SU-DHL-6 (cell line): Measurements from ENCODE around the gene KCNMB2.

Experiments used
- H2AFZ ChIP-seq: fragments of 200-600 bp; sonication (generic); 2 replicates; pipeline ENCODE4 v1.6.1; 2014; ENCODE audit warnings: low read depth, mild to moderate bottlenecking, moderate library complexity, mixed read lengths, antibody characterized with exemption, low read length; ENCODE audit not compliant: severe bottlenecking
- H3F3A ChIP-seq: fragments of 200-600 bp; shearing (Covaris generic); 2 replicates; pipeline ENCODE4 v1.6.0; 2016; ENCODE audit warnings: antibody characterized with exemption, mild to moderate bottlenecking; ENCODE audit not compliant: insufficient read depth
- H3K27ac ChIP-seq: fragments of 200-600 bp; sonication (generic); 2 replicates; pipeline ENCODE4 v1.5.1; 2016; ENCODE audit warnings: low read depth, mild to moderate bottlenecking, low read length, moderate library complexity, mixed read lengths
- H3K27me3 ChIP-seq: fragments of 200-600 bp; sonication (generic), shearing (Covaris generic); 2 replicates; pipeline ENCODE4 v1.6.0; 2014; ENCODE audit warnings: mild to moderate bottlenecking, low read length
- H3K36me3 ChIP-seq: fragments of 200-600 bp; sonication (generic); 2 replicates; pipeline ENCODE4 v1.6.1; 2014; ENCODE audit warnings: mild to moderate bottlenecking, low read length, mixed read lengths
- H3K4me2 ChIP-seq: fragments of 300-600, 200-600 bp; shearing (Covaris generic), sonication (generic); 2 replicates; pipeline ENCODE4 v1.6.0; 2014; ENCODE audit warnings: low read length, low read depth, mild to moderate bottlenecking; ENCODE audit not compliant: poor library complexity, severe bottlenecking
- H3K4me3 ChIP-seq: fragments of 200-600 bp; sonication (generic); 2 replicates; pipeline ENCODE4 v1.5.1; 2014; ENCODE audit warnings: antibody characterized with exemption, low read length, mild to moderate bottlenecking, mixed read lengths; ENCODE audit not compliant: insufficient read depth, poor library complexity, severe bottlenecking
- H3K79me2 ChIP-seq: fragments of 200-600 bp; sonication (generic); 2 replicates; pipeline ENCODE4 v1.6.1; 2014; ENCODE audit warnings: mild to moderate bottlenecking, low read length, moderate library complexity; ENCODE audit not compliant: insufficient read depth
- H3K9ac ChIP-seq: fragments of 200-600 bp; sonication (generic); 2 replicates; pipeline ENCODE4 v1.7.0; 2014; ENCODE audit warnings: mild to moderate bottlenecking, low read length
- H3K9me2 ChIP-seq: fragments of 200-600 bp; sonication (generic); replicated peaks from 2 replicates; pipeline ENCODE4 v1.6.1; 2014; ENCODE audit warnings: low read length; ENCODE audit not compliant: insufficient read depth
- H3K9me3 ChIP-seq: fragments of 200-600 bp; sonication (generic); 2 replicates; pipeline ENCODE4 v1.6.1; 2014; ENCODE audit warnings: low read length, mixed read lengths; ENCODE audit not compliant: insufficient read depth
- H4K20me1 ChIP-seq: fragments of 200-600 bp; sonication (generic); 2 replicates; pipeline ENCODE4 v1.6.1; 2014; ENCODE audit warnings: low read depth, mild to moderate bottlenecking, antibody characterized with exemption, low read length, moderate library complexity, mixed read lengths
- EZH2phosphoT487 ChIP-seq: fragments of 200-600 bp; sonication (generic), shearing (Covaris generic); conservative IDR thresholded peaks from 2 replicates; pipeline ENCODE4 v1.6.1; 2018; ENCODE audit warnings: mild to moderate bottlenecking, antibody characterized with exemption, low read length, moderate library complexity, mixed read lengths
- TF ChIP-seq, protein P1 (sequence below): fragments of 200-600 bp; sonication (generic); IDR thresholded peaks from one replicate; pipeline ENCODE4 v1.5.1; 2017; ENCODE audit warnings: antibody characterized with exemption, mild to moderate bottlenecking, low read length, moderate library complexity; ENCODE audit not compliant: insufficient read depth, poor library complexity, severe bottlenecking

Gene KCNMB2

DNA sequence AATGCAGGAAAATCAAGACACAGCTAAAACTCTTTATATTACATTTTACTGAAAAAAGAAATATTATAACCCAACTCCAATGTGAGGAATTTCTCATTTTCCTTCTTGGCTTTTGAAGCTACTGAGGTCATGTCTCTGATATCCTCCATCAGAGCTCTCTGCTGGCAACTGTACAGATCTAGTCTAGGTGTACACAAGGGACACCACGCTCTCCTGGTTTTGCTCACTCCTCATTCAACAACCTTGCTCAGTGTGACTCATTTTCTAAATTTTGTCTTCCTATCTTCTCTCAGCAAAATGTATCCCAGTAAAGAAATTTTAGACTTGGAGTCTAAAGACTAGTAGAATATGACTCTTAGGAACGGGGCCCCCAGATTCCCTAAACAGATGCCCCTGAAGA lies 144.3 kb downstream of the KCNMB2 start:
- H3K4me2 ChIP-seq: no peak overlapping the region
- H2AFZ ChIP-seq: no peak overlapping the region
- no peaks in the 10 kb centered on the region for H3K27me3 ChIP-seq
- peaks cover 11% of the 10 kb centered on the region; the same call in 1 of the 2 replicates for H3K9me3 ChIP-seq
- H3K79me2 ChIP-seq: peaks cover 7% of the 10 kb centered on the region; the same call in 1 of the 2 replicates
- H3F3A ChIP-seq: no peaks in the 10 kb centered on the region
- H3K4me3 ChIP-seq: no peak overlapping the region
- TF ChIP-seq EZH2phosphoT487: no peak
- TF ChIP-seq, protein P1, sequence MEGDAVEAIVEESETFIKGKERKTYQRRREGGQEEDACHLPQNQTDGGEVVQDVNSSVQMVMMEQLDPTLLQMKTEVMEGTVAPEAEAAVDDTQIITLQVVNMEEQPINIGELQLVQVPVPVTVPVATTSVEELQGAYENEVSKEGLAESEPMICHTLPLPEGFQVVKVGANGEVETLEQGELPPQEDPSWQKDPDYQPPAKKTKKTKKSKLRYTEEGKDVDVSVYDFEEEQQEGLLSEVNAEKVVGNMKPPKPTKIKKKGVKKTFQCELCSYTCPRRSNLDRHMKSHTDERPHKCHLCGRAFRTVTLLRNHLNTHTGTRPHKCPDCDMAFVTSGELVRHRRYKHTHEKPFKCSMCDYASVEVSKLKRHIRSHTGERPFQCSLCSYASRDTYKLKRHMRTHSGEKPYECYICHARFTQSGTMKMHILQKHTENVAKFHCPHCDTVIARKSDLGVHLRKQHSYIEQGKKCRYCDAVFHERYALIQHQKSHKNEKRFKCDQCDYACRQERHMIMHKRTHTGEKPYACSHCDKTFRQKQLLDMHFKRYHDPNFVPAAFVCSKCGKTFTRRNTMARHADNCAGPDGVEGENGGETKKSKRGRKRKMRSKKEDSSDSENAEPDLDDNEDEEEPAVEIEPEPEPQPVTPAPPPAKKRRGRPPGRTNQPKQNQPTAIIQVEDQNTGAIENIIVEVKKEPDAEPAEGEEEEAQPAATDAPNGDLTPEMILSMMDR: no peak
- H3K27ac ChIP-seq: no peak overlapping the region
- no peaks in the 10 kb centered on the region for H4K20me1 ChIP-seq
- H3K36me3 ChIP-seq: peaks cover 27% of the 10 kb centered on the region
- no peak overlapping the region for H3K9ac ChIP-seq
- no peaks in the 10 kb centered on the region for H3K9me2 ChIP-seq

DNA sequence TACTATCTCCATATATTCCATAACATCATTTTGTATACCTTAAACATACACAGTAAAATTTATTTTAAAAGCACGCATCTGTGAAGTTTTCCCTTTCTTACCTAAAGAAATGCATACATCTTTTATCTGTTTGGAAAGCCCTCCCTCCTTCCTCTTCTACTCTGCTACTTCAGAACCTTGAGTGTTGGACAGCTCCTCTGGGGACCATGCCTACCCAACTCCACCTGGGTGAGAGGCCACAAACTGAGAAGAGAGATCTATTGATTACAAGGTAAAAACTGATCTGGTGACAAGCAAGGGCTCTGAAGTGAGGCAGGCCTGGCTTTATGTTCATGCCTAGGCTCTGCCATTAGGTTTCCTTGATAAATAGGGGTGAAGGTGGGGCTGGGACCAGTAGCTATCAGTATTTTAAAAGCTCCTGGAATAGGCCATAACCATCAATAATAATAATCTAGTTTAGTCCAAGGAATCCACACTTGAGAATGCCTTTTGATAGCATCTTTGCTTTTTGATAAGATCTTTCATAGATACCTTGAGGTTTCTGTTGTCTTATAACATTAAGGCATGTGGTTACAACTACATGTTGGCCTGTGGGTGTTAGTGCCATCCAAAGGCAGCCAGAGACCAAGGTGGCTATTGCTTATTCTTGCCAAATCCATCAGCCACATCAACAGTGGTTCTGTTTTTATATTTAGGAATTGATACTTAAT lies 148.8 kb downstream of the KCNMB2 start:
- no peak overlapping the region for H3K9ac ChIP-seq
- H2AFZ ChIP-seq: no peak overlapping the region
- H3F3A ChIP-seq: peaks cover 7% of the 10 kb centered on the region; the same call in 1 of the 2 replicates
- H3K27me3 ChIP-seq: no peaks in the 10 kb centered on the region
- no peak for TF ChIP-seq EZH2phosphoT487
- TF ChIP-seq, protein P1: no peak
- no peaks in the 10 kb centered on the region for H3K79me2 ChIP-seq
- H3K27ac ChIP-seq: no peak overlapping the region
- H3K36me3 ChIP-seq: peaks cover 32% of the 10 kb centered on the region
- no peak overlapping the region for H3K4me2 ChIP-seq
- peaks cover 11% of the 10 kb centered on the region; the same call in 1 of the 2 replicates for H3K9me3 ChIP-seq
- no peaks in the 10 kb centered on the region for H3K9me2 ChIP-seq
- no peaks in the 10 kb centered on the region for H4K20me1 ChIP-seq
- no peak overlapping the region for H3K4me3 ChIP-seq

DNA sequence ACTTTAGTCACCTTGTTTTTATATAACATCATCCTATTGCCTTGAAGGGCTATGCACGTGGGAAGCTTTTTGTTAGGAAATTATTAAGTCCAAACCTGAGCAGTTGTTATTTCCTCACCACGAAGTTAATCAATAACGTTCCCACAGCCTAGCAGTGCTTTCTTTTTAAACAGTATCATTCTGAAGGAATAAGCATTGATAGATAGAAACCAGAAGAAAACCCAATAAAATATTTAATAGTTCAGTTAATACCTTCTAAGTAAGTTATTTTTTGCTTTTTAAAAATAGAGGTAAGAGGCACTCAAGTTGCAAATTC lies 149.3 kb downstream of the KCNMB2 start:
- Histone ChIP-seq H3F3A (peaks cover 7% of the 10 kb centered on the region; the same call in 1 of the 2 replicates), H3K79me2 (no peaks in the 10 kb centered on the region), H3K4me3 (no peak overlapping the region), H2AFZ (no peak overlapping the region), H3K4me2 (no peak overlapping the region), H3K27me3 (no peaks in the 10 kb centered on the region), H4K20me1 (no peaks in the 10 kb centered on the region), H3K36me3 (peaks cover 32% of the 10 kb centered on the region), H3K9me3 (peaks cover 11% of the 10 kb centered on the region; the same call in 1 of the 2 replicates), H3K9me2 (no peaks in the 10 kb centered on the region), H3K9ac (no peak overlapping the region), H3K27ac (no peak overlapping the region)
- TF ChIP-seq EZH2phosphoT487: no peak
- TF ChIP-seq, protein P1: no peak
